ENCODE data around the gene CPAMD8.
"Not testable (repeated sequence)": the region's sequence is repeated elsewhere in the genome, so short reads cannot be mapped to it uniquely, and the experiment has no call there.

Gene CPAMD8

GRCh38 chr19:16946951-16947940 is 79.4 kb downstream of the CPAMD8 start:
- no peak for DNase-seq (ENCODE audit: low read depth in 2 of 2)

GRCh38 chr19:16945762-16946465 is 80.7 kb downstream of the CPAMD8 start:
- no peak for DNase-seq (ENCODE audit: low read depth in 2 of 2)

GRCh38 chr19:16945364-16945714 is 81.3 kb downstream of the CPAMD8 start:
- DNase-seq (ENCODE audit: low read depth in 2 of 2), result no peak

- DNase-seq (ENCODE audit: low read depth in 2 of 2), result no peak
These were observed 81.8 kb downstream of the CPAMD8 start for GRCh38 chr19:16944626-16945363.

- DNase-seq (ENCODE audit: low read depth in 2 of 2), result no peak
These were observed 82.5 kb downstream of the CPAMD8 start for GRCh38 chr19:16943942-16944625.

GRCh38 chr19:16943090-16943489 is 83.5 kb downstream of the CPAMD8 start:
- DNase-seq (ENCODE audit: low read depth in 2 of 2), result not testable (repeated sequence)

- DNase-seq (ENCODE audit: low read depth in 2 of 2), result no peak
These were observed 84.0 kb downstream of the CPAMD8 start for GRCh38 chr19:16942583-16942982.

- DNase-seq (ENCODE audit: low read depth in 2 of 2), result no peak
These were observed 86.0 kb downstream of the CPAMD8 start for GRCh38 chr19:16940626-16941025.

- DNase-seq (ENCODE audit: low read depth in 2 of 2), result not testable (repeated sequence)
These were observed 86.5 kb downstream of the CPAMD8 start for GRCh38 chr19:16940063-16940462.

- no peak for DNase-seq (ENCODE audit: low read depth in 2 of 2)
These were observed 88.4 kb downstream of the CPAMD8 start for GRCh38 chr19:16938211-16938610.

- not testable (repeated sequence) for DNase-seq (ENCODE audit: low read depth in 2 of 2)
These were observed 88.8 kb downstream of the CPAMD8 start for GRCh38 chr19:16937796-16938195.

- no peak for DNase-seq (ENCODE audit: low read depth in 2 of 2)
These were observed 89.7 kb downstream of the CPAMD8 start for GRCh38 chr19:16936901-16937300.

- DNase-seq (ENCODE audit: low read depth in 2 of 2), result no peak
These were observed 92.1 kb downstream of the CPAMD8 start for GRCh38 chr19:16934489-16934888.

GRCh38 chr19:16931306-16931705 is 95.3 kb downstream of the CPAMD8 start:
- DNase-seq (ENCODE audit: low read depth in 2 of 2), result no peak

GRCh38 chr19:16930753-16931152 is 95.9 kb downstream of the CPAMD8 start:
- no peak for DNase-seq (ENCODE audit: low read depth in 2 of 2)

- no peak for DNase-seq (ENCODE audit: low read depth in 2 of 2)
These were observed 97.7 kb downstream of the CPAMD8 start for GRCh38 chr19:16928916-16929315.

- no peak for DNase-seq (ENCODE audit: low read depth in 2 of 2)
These were observed 98.3 kb downstream of the CPAMD8 start for GRCh38 chr19:16928351-16928750.

GRCh38 chr19:16927883-16928282 is 98.7 kb downstream of the CPAMD8 start:
- no peak for DNase-seq (ENCODE audit: low read depth in 2 of 2)

- no peak for DNase-seq (ENCODE audit: low read depth in 2 of 2)
These were observed 103.7 kb downstream of the CPAMD8 start for GRCh38 chr19:16922949-16923348.

GRCh38 chr19:16922592-16922934 is 104.0 kb downstream of the CPAMD8 start:
- no peak for DNase-seq (ENCODE audit: low read depth in 2 of 2)

GRCh38 chr19:16921766-16922591 is 104.6 kb downstream of the CPAMD8 start:
- no peak for DNase-seq (ENCODE audit: low read depth in 2 of 2)
